ENCODE measurements around the gene RSPH6A.

RSPH6A gene

DNA sequence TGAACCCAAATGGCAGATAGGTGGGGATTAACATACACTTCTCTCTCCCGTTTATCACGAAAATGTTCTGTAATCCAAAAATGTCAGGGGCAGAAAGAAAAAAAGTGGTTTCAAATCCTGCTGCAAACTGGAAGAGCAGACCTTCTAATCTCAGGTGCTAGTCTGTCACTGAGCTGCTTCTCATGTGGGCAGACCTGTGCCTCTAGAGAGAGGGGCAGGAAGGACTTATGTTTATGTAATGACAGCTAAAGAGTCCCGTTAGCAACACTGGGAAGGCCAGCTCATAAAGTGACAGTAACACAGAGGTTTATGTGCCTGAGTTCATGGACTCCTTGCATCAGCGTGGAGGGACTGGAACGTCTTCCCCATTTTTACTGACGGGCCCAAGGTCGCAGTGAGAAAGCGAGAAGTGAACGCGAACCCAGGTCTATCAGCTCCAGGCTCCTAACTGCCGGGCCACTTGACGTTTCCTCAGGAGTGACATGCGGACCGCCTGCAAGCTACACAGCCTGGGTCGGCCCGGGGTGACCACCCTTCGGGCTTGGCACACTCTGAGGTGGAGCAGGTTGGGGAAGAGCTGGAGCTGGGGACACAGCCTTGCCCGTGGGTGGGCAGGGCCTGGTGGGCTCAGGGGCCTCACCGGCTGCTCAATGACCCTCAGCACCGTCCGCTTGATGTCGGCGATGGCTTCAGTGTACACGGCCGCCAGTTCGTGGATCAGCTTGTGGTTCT, 9.6 kb upstream of the RSPH6A start:
- no peak for DNase-seq

- DNase-seq, result peak; percentile 18
These were observed 8.9 kb upstream of the RSPH6A start for GRCh38 chr19:45824041-45824471.

DNA sequence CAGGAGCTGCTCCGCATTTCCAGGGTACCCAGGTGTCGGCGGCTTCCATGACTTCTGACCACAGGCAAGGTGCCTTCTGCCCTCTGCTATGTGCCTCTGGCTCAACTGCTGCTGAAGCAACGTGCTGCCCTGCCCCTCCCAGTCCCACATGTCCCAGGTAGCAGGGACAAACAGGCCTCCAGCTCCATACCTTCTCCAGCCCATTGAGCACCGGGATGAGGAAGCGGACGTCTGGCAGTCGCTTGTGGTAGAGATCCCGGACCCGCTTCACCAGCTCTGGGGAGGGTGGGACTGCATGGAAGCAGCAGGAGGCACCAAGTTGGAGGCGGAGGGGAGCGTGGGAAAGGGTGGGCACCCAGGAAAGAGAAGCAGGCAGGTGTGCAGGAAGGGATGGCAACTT, 8.1 kb upstream of the RSPH6A start:
- DNase-seq, result no peak

DNA sequence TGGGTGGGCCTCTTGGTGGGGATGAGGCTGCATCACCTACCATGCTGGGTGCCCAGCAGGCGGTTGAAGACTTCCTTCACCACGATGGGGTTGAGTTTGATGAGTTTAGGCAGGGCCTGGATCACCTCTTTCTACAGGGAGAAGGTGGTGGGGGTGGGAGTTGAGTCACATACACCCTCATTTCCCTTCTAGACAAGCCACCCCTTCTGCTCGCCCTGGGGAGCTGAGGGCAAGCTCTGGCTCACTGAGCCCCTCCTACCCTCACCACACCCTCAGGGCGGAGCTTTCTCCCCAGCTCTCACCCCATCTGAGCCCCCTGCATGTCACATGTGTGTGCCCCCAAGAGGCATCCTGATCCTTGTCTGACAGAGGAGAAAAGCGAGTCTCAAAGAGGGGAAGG, 7.6 kb upstream of the RSPH6A start:
- DNase-seq, result no peak

DNA sequence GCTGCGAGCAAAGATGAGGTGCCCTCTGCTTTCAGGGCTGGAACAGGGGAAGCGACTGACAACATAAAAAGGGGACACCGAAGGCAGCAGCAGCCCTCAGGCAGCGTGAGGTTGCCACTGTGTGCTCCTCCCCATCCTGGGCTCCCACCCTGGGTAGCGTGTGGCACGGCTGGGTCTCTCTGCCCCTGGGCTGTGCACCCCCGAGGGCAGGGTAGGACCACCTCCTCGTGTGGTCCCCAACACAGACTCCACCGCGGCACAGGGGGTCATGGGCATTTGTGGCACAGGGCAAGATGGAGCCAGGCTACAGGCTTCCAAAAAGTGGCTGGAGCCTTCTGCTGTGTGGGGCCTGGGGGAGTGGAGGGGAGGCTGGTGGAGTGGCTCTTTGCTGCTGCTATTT, 6.5 kb upstream of the RSPH6A start:
- no peak for DNase-seq

DNA sequence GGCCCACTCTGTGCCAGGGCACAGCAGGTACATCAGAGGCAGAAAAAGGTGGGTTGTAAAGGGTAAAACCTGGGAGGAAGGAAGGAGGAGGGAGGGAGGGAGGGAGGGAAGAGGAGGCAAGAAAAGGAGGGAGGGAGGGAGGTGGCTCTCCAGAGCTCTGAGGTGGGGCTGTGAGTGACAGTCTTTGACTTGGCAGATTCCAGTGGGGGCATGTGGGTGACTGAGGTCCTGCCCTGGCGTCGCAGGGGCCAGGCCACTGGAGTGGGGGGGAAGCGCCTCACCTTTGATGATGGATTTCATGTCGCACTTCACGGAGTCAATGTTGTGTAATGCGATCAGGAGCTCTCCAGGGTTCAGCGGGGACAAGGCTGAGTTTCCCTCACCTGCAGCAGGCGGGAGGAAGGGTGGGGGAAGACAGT, 6.0 kb upstream of the RSPH6A start:
- DNase-seq, result no peak

DNA sequence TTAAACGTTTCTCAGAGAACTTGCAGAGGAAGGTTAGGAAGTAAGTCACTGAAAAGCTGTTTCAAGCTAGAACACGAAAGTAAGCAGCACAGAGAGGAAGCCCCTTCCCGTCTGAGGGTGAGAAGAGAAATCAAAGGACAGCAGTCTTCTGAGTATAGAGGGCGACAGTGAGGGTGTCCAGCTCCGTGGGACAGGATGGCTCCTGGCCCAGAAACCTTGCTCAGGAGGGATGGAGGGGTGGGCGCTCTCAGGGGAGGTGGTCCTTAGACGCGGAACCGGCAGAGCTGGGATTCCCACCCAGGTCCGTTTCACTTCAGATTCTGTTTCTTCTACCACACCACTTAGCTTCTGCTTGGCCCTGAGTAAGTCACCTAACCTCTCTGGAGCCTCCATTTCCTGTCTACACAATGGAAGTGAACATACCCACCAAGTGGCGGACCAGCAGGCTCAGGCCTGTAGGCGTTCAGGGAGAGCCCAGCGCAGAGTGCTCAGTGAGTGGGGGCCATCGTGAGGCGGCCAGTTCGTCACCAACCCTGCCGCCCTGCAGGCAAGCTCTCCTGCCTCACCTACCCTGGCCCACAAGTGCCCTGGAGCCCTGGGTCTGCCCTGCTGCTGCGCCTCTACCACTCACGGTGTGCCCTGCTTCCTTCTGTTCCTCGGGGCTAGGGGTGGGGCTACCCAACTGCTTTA, 5.5 kb upstream of the RSPH6A start:
- no peak for DNase-seq

GRCh38 chr19:45819769-45820168, 4.7 kb upstream of the RSPH6A start:
- DNase-seq, result no peak

DNA sequence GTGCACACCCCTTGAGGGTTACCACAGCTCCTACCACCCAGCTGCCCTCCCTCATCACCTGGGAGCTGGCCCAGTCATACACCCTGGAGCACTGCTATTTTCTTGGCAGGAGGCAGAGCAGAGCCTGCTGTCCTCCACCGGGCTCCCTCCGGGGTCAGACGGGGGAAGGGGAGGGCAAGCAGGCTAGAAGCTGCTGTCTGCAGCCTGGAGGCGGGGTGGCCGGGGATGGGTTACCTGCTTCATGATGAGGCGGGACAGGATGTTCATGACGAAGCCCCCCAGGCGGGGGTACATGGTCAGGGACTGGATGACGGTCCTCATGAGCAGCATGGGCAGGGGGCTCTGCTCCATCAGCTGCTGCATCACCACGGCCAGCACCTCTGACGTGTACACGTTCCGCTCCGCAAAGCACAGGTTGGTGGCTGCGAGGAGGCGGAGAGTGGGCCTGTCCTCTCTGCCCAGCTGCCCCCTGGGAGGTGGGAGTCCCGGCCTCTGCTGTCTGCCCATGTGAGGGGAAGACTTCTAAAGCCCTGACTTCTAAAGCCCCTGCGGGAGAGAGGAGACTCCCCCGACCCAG, 2.7 kb upstream of the RSPH6A start:
- DNase-seq, result no peak

GRCh38 chr19:45817010-45817724, 2.1 kb upstream of the RSPH6A start:
- peak; percentile 91 for DNase-seq

DNA sequence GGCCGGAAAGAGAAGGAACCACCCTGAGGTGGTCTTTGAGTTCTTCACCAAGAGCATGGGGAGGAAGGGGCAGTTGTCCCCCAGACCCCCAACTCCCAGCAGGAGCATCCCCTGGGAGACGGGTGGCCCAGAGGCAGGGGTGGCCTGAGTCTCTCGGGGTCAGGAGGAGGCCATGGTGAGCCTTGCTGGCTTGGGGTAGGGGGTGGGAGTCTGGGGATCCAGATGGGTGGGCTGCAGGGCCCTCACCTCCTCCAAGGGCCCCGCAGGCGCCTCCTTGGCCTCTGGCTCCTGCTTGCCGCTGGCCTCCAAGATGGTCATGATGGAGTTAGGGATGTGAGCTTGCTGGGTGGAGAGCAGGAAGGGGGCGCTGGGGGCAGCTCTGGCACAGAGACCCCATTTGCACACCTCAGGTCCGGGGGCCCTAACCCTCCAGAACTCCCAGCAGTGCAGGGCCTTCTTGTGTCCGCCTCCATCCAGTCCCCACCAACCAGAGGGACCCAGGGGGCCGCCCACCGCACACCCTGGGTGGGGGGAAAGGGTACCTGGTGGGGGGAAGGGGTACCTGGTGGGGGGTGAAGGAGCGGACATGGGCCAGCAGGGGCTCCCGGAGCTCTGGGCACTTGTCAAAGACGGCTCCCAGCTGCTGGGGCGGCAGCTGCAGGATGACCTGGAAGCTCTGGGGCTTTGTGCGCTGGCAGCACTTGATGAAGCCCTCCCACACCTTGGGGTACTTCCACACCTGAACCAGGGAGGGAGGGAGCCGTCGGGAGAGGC, 1.3 kb upstream of the RSPH6A start:
- no peak for DNase-seq

DNA sequence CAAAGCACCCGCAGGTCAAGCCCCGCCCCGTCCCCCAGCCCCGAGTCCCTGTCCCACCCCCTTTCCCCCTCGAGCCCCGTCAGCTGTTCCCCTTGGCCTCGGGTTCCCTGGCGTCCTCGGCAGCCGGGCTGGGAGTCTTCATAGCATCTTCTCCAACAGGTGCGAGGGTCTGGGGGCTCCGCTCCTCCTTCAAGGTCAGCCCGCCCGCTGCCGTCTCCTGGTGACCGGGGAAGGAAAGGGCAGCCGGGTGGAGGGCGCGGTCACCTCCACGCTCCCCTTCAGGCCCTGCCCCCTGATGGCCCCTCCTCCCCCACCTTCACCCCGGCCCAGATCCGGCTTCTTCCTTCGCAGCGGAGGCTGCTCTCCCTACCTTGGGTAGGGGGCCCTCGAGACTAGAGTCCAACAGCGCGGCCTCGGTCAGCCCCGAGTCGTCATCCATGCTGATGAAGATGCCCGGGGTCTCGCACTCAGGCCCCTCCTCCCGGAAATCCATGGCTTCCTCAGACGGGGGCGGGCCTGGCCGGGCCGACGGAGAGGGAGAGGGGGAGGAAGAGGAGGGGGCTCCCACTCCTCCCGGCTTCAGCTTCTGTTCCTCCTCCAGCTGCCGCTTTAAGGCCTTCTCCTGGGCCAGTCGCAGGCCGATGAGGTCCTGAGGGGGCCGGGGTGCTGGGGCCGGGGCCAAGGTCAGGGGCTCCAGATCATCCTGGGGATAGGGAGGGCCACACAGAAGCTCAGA, 541 bp upstream of the RSPH6A start:
- no peak for DNase-seq

DNA sequence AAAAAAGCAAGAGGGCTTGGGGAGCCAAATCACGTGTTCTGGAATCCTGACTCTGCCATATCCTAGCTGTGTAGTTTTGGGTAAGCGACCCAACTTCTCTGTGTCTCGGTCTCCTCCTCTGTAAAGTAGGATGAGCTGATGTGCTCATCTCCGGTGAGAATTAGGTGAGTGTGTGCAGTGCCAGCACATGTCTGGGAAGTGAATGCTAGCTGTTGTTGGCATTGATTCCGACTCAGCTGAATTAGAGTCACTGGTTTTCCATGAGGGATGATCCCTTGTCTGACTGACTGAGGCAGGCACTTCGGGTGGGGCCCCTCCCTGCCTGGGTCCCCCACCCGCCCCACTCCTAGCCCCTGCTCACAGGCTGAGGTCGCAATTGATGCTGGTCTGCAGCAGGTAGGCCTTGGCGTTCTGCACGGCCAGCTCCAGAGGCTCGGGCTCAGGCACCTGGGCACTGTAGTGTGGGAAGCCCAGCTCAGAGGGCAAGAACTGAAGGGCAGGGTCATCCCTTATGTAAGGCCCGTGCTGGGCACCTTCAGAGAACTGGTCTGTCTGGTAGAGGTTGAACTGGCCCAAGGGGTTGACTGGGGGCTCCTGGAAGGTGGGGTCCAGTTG, 835 bp downstream of the RSPH6A start:
- no peak for DNase-seq

- DNase-seq, result no peak
These were observed 2.8 kb downstream of the RSPH6A start for GRCh38 chr19:45812297-45812696.

GRCh38 chr19:45809643-45810159, 5.4 kb downstream of the RSPH6A start:
- no peak for DNase-seq

GRCh38 chr19:45805719-45806118, 9.4 kb downstream of the RSPH6A start:
- DNase-seq, result no peak

- no peak for DNase-seq
These were observed 10.2 kb downstream of the RSPH6A start for GRCh38 chr19:45804959-45805230.

GRCh38 chr19:45804140-45804958, 10.8 kb downstream of the RSPH6A start:
- DNase-seq, result no peak

DNA sequence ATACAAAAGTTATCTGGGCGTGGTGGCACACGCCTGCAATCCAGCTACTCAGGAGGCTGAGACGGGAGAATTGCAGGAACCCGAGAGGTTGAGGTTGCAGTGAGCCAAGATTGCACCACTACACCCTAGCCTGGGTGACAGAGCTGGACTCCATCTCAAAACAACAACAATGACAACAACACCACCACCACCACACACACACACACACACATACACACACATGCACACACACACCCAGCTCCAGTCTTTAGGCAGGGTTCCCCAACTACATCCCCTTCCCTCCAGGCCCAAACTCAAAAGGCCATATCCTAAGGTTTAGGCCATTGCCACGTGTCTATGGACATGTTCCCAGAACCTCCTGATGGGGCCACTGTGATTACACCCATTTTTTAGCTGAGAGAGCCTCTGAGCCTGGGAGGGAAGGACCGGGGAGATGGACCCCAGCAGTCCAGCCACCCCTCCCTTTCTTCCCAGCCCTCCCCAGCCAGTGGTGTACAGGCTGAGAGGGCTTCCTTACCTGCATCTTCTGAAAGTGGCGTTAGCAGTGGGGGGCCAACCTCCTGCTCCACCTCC, 13.4 kb downstream of the RSPH6A start:
- DNase-seq, result no peak

- DNase-seq, result no peak
These were observed 15.0 kb downstream of the RSPH6A start for GRCh38 chr19:45800070-45800553.

Measured in NCI-H1694 treated with DMSO at 0.1 percent for 48 hours (cell line).